Adrenal gland (tissue), 12 donors: ENCODE measurements around the gene SPRYD7. TPM values are rescaled to one million over a fixed set of nuclear protein-coding genes. Genes with fewer than 3 reads are reported as not detected.
"Not testable (repeated sequence)": the region's sequence is repeated elsewhere in the genome, so short reads cannot be mapped to it uniquely, and the experiment has no call there.

Experiments
- DNase-seq, 7 donors: peaks; one replicate each; pipeline ENCODE4 v3.0.0-alpha.2; 2019 to 2020
- H3K27ac ChIP-seq, 5 donors: fragments of 200-600 bp; sonication (generic) in 4 of 5; 1 replicate in 3 of 5; 2 replicates in 2 of 5; pipeline versions ENCODE4 v1.5.1 to v1.8.0; 2016 to 2020; ENCODE audit warnings: mild to moderate bottlenecking in 1 of 5
- H3K27me3 ChIP-seq: fragments of 200-600 bp; 2 replicates; pipeline ENCODE4 v1.8.0; 2021
- H3K36me3 ChIP-seq, 2 donors: fragments of 200-600 bp; replicated peaks in 1 of 2; 1 replicate in 1 of 2; 2 replicates in 1 of 2; pipeline versions ENCODE4 v1.5.1 to v1.8.0; 2018 to 2022
- H3K4me1 ChIP-seq, 2 donors: fragments of 200-600 bp; replicated peaks in 1 of 2; 1 replicate in 1 of 2; 2 replicates in 1 of 2; pipeline versions ENCODE4 v1.5.1 to v1.8.0; 2018 to 2021
- H3K4me3 ChIP-seq, 4 donors: fragments of 200-600 bp; sonication (generic) in 3 of 4; one replicate each; pipeline ENCODE4 v1.5.1; 2016 to 2018
- H3K9me3 ChIP-seq, 3 donors: fragments of 200-600 bp; sonication (generic) in 1 of 3; replicated peaks in 1 of 3; 1 replicate in 2 of 3; 2 replicates in 1 of 3; pipeline versions ENCODE4 v1.5.1 to v1.8.0; 2016 to 2021
- POLR2A ChIP-seq, 2 donors: fragments of 450-650 bp; IDR thresholded peaks; one replicate each; pipeline ENCODE4 v1.6.1; 2017; ENCODE audit warnings: antibody characterized with exemption in 2 of 2, mild to moderate bottlenecking in 2 of 2, moderate library complexity in 1 of 2
- WGBS, 4 donors: extraction: QIAGEN DNeasy Blood & Tissue Kit in 2 of 4; methylation state at CpG; one replicate each; pipeline versions ENCODE4 v1.1.5 to v1.1.7; 2013 to 2017; 5-methylcytosine and 5-hydroxymethylcytosine counted together
- intact Hi-C, 2 donors: fragments of 100-400 bp; cut with DNase I; formaldehyde crosslinking; loops; one replicate each; pipeline versions ENCODE4 v1.14.1 to v1.15.0; 2022 to 2023
- polyA plus RNA-seq, 3 donors: library from polyadenylated mRNA; stranded (reverse); fragments of 200-250 nt in 2 of 3; fragments of 350-450 nt in 1 of 3; fragmentation: Illumina TruSeq in 1 of 3; extraction: RNeasy Lipid Tissue Mini Kit (QIAGEN cat#74804) in 1 of 3; gene quantifications; one replicate each; pipeline ENCODE4 v1.2.3, GENCODE V29; 2013 to 2014
- total RNA-seq, 9 donors: library from RNA; depleted of rRNA in 4 of 9; stranded (reverse); fragments of >200 nt in 4 of 9; fragments of 120-200 nt in 1 of 9; fragmentation: NEBNext Ultra II Directional in 1 of 9; extraction: Animal tissue kit (Norgen Biotek cat#: 25700) in 1 of 9; gene quantifications; one replicate each; pipeline versions ENCODE4 v1.1.0 to v1.2.4, GENCODE V29; 2013 to 2023
- TF ChIP-seq, protein P1 (sequence below), 6 experiments: fragments of 450-650 bp in 4 of 6; fragments of 200-600 bp in 2 of 6; sonication (generic) in 1 of 6; IDR thresholded peaks; 1 replicate in 5 of 6; 2 replicates in 1 of 6; pipeline versions ENCODE4 v1.5.1 to v1.8.0; 2016 to 2021; ENCODE audit warnings: antibody characterized with exemption in 6 of 6, mild to moderate bottlenecking in 2 of 6, moderate library complexity in 1 of 6
- donor health status: healthy with polysubstance abuse.
- donor health status: Bipolar disorder and iron deficiency.
- donor health status: DM: yes; HTN: yes; CAD: no.
- donor health status: DM: no; HTN: no; CAD: no.
- donor health status: DM: no; HTN: no; CAD: no.
- donor health status: DM: yes; HTN: yes; CAD: no.

Gene SPRYD7
- total and polyA plus RNA-seq, 12 donors, result 5.9 to 18.5 (median 8.1) TPM

GRCh38 chr13:49953560-49953959 lies 17.4 kb upstream of the SPRYD7 start:
- TF ChIP-seq, protein P1, sequence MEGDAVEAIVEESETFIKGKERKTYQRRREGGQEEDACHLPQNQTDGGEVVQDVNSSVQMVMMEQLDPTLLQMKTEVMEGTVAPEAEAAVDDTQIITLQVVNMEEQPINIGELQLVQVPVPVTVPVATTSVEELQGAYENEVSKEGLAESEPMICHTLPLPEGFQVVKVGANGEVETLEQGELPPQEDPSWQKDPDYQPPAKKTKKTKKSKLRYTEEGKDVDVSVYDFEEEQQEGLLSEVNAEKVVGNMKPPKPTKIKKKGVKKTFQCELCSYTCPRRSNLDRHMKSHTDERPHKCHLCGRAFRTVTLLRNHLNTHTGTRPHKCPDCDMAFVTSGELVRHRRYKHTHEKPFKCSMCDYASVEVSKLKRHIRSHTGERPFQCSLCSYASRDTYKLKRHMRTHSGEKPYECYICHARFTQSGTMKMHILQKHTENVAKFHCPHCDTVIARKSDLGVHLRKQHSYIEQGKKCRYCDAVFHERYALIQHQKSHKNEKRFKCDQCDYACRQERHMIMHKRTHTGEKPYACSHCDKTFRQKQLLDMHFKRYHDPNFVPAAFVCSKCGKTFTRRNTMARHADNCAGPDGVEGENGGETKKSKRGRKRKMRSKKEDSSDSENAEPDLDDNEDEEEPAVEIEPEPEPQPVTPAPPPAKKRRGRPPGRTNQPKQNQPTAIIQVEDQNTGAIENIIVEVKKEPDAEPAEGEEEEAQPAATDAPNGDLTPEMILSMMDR (IDR thresholded peaks at IDR 0.05), result no peak
- no peak for TF ChIP-seq POLR2A (IDR thresholded peaks at IDR 0.05)
- Histone ChIP-seq H3K36me3 (no peaks in the 10 kb centered on the region), H3K4me1 (no peaks in the 10 kb centered on the region), H3K27me3 (no peaks in the 10 kb centered on the region), H3K9me3 (no peaks in the 10 kb centered on the region), H3K4me3 (no peak overlapping the region), H3K27ac (no peak overlapping the region)
- intact Hi-C loops, result no loop called here
- 86 to 100% (median 97%) methylated on average over 1 of the region's 1 CpG for WGBS, 4 donors
- DNase-seq, result no peak

GRCh38 chr13:49951754-49952535 lies 15.8 kb upstream of the SPRYD7 start:
- H3K4me1 ChIP-seq, result no peaks in the 10 kb centered on the region
- 76 to 78% (median 76%) methylated on average over 7 of the region's 7 CpGs for WGBS, 4 donors
- H3K27me3 ChIP-seq, result no peaks in the 10 kb centered on the region
- intact Hi-C loops, result no loop called here
- no peaks in the 10 kb centered on the region for H3K36me3 ChIP-seq
- H3K27ac ChIP-seq, result no peak overlapping the region
- H3K9me3 ChIP-seq, result no peaks in the 10 kb centered on the region
- no peak overlapping the region for H3K4me3 ChIP-seq
- TF ChIP-seq POLR2A (IDR thresholded peaks at IDR 0.05), result no peak
- TF ChIP-seq, protein P1 (IDR thresholded peaks at IDR 0.05), result no peak
- no peak for DNase-seq

DNA sequence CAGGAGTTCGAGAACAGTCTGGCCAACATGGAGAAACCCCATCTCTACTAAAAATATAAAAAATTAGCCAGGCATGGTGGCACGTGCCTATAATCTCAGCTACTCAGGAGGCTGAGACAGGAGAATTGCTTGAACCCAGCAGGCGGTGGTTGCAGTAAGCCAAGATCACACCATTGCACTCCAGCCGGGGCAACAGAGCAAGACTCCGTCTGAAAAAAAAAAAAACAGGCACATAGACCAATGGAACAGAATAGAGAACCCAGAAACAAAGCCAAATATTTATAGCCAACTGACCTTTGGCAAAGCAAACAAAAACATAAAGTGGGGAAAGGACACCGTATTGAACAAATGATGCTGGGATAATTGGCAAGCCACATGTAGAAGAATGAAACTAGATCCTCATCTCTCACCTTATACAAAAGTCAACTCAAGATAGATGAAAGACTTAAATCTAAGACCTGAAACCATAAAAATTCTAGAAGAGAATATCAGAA lies 12.7 kb upstream of the SPRYD7 start:
- 93 to 95% (median 95%) methylated on average over 6 of the region's 6 CpGs for WGBS, 4 donors
- H3K4me1 ChIP-seq, H3K36me3 ChIP-seq, H3K27ac ChIP-seq, H3K9me3 ChIP-seq, intact Hi-C loops, H3K27me3 ChIP-seq, DNase-seq, H3K4me3 ChIP-seq: not testable (repeated sequence)

GRCh38 chr13:49939321-49939720 lies 3.2 kb upstream of the SPRYD7 start:
- no peaks in the 10 kb centered on the region for H3K9me3 ChIP-seq
- no peaks in the 10 kb centered on the region for H3K36me3 ChIP-seq
- peaks cover 14 to 42% of the 10 kb centered on the region in 2 donors for H3K4me1 ChIP-seq
- TF ChIP-seq, protein P1 (IDR thresholded peaks at IDR 0.05), result no peak
- peak in 1 of 2 donors; percentile 21 for TF ChIP-seq POLR2A (IDR thresholded peaks at IDR 0.05)
- H3K27me3 ChIP-seq, result no peaks in the 10 kb centered on the region
- H3K27ac ChIP-seq, result peak overlapping the region in 4 of 5 donors; percentile 38 to 59 (median 56)
- peak overlapping the region in 1 of 4 donors; percentile 20 for H3K4me3 ChIP-seq
- 19 to 32% (median 23%) methylated on average over 4 of the region's 4 CpGs for WGBS, 4 donors
- no peak for DNase-seq
- intact Hi-C loops, result no loop called here
